ENCODE data around the gene TMEM245.

The TMEM245 gene

GRCh38 chr9:109019420-109019819 is 100.3 kb downstream of the TMEM245 start:
- Histone ChIP-seq H3K9ac (ENCODE audit: low read depth in 1 of 2, low read length in 2 of 2) (no peak overlapping the region), H3K27me3 (ENCODE audit: control insufficient read depth in 2 of 2, insufficient read depth in 2 of 2, low read length in 2 of 2) (no peaks in the 10 kb centered on the region), H3K9me3 (ENCODE audit: control insufficient read depth in 2 of 2, low read length in 2 of 2) (no peaks in the 10 kb centered on the region), H3K36me3 (ENCODE audit: control insufficient read depth in 2 of 2, insufficient read depth in 2 of 2, low read length in 2 of 2) (peaks cover 4 to 6% of the 10 kb centered on the region in 2 donors), H3K4me1 (ENCODE audit: control insufficient read depth in 2 of 2, insufficient read depth in 2 of 2, low read length in 2 of 2) (no peaks in the 10 kb centered on the region), H3K4me3 (ENCODE audit: low read length in 2 of 2) (no peak overlapping the region), H3K27ac (ENCODE audit: low read depth in 2 of 2, low read length in 2 of 2) (no peak overlapping the region)

- no peak overlapping the region for H3K4me3 ChIP-seq (ENCODE audit: low read length in 2 of 2)
- H3K4me1 ChIP-seq (ENCODE audit: control insufficient read depth in 2 of 2, insufficient read depth in 2 of 2, low read length in 2 of 2) = peaks cover under 1 to 2% of the 10 kb centered on the region in 2 donors
- no peak overlapping the region for H3K9ac ChIP-seq (ENCODE audit: low read depth in 1 of 2, low read length in 2 of 2)
- H3K27ac ChIP-seq (ENCODE audit: low read depth in 2 of 2, low read length in 2 of 2) = no peak overlapping the region
- no peaks in the 10 kb centered on the region for H3K27me3 ChIP-seq (ENCODE audit: control insufficient read depth in 2 of 2, insufficient read depth in 2 of 2, low read length in 2 of 2)
- H3K36me3 ChIP-seq (ENCODE audit: control insufficient read depth in 2 of 2, insufficient read depth in 2 of 2, low read length in 2 of 2) = peaks cover 3 to 4% of the 10 kb centered on the region in 2 donors
- no peaks in the 10 kb centered on the region for H3K9me3 ChIP-seq (ENCODE audit: control insufficient read depth in 2 of 2, low read length in 2 of 2)
These were observed 102.3 kb downstream of the TMEM245 start for GRCh38 chr9:109017493-109017892.

GRCh38 chr9:109017061-109017460 is 102.7 kb downstream of the TMEM245 start:
- Histone ChIP-seq H3K27me3 (ENCODE audit: control insufficient read depth in 2 of 2, insufficient read depth in 2 of 2, low read length in 2 of 2) (no peaks in the 10 kb centered on the region), H3K9ac (ENCODE audit: low read depth in 1 of 2, low read length in 2 of 2) (no peak overlapping the region), H3K9me3 (ENCODE audit: control insufficient read depth in 2 of 2, low read length in 2 of 2) (no peaks in the 10 kb centered on the region), H3K27ac (ENCODE audit: low read depth in 2 of 2, low read length in 2 of 2) (no peak overlapping the region), H3K4me3 (ENCODE audit: low read length in 2 of 2) (no peak overlapping the region), H3K4me1 (ENCODE audit: control insufficient read depth in 2 of 2, insufficient read depth in 2 of 2, low read length in 2 of 2) (peaks cover 5 to 6% of the 10 kb centered on the region in 2 donors), H3K36me3 (ENCODE audit: control insufficient read depth in 2 of 2, insufficient read depth in 2 of 2, low read length in 2 of 2) (peaks cover 3 to 4% of the 10 kb centered on the region in 2 donors)

- peaks cover 8 to 11% of the 10 kb centered on the region in 2 donors for H3K4me1 ChIP-seq (ENCODE audit: control insufficient read depth in 2 of 2, insufficient read depth in 2 of 2, low read length in 2 of 2)
- no peaks in the 10 kb centered on the region for H3K27me3 ChIP-seq (ENCODE audit: control insufficient read depth in 2 of 2, insufficient read depth in 2 of 2, low read length in 2 of 2)
- H3K4me3 ChIP-seq (ENCODE audit: low read length in 2 of 2) = no peak overlapping the region
These were observed 103.6 kb downstream of the TMEM245 start for GRCh38 chr9:109016132-109016531.

GRCh38 chr9:109014608-109015280 is 105.0 kb downstream of the TMEM245 start:
- no peaks in the 10 kb centered on the region for H3K36me3 ChIP-seq (ENCODE audit: control insufficient read depth in 2 of 2, insufficient read depth in 2 of 2, low read length in 2 of 2)
- H3K27me3 ChIP-seq (ENCODE audit: control insufficient read depth in 2 of 2, insufficient read depth in 2 of 2, low read length in 2 of 2) = no peaks in the 10 kb centered on the region
- H3K9me3 ChIP-seq (ENCODE audit: control insufficient read depth in 2 of 2, low read length in 2 of 2) = no peaks in the 10 kb centered on the region
- H3K27ac ChIP-seq (ENCODE audit: low read depth in 2 of 2, low read length in 2 of 2) = no peak overlapping the region
- H3K4me3 ChIP-seq (ENCODE audit: low read length in 2 of 2) = no peak overlapping the region
- no peak overlapping the region for H3K9ac ChIP-seq (ENCODE audit: low read depth in 1 of 2, low read length in 2 of 2)
- peaks cover 8 to 11% of the 10 kb centered on the region in 2 donors for H3K4me1 ChIP-seq (ENCODE audit: control insufficient read depth in 2 of 2, insufficient read depth in 2 of 2, low read length in 2 of 2)

More at GRCh38 chr9:109016132-109016531, 103.6 kb downstream of the TMEM245 start:
- no peaks in the 10 kb centered on the region for H3K9me3 ChIP-seq (ENCODE audit: control insufficient read depth in 2 of 2, low read length in 2 of 2)
- no peak overlapping the region for H3K27ac ChIP-seq (ENCODE audit: low read depth in 2 of 2, low read length in 2 of 2)
- H3K36me3 ChIP-seq (ENCODE audit: control insufficient read depth in 2 of 2, insufficient read depth in 2 of 2, low read length in 2 of 2) = peaks cover 3 to 4% of the 10 kb centered on the region in 2 donors
- H3K9ac ChIP-seq (ENCODE audit: low read depth in 1 of 2, low read length in 2 of 2) = no peak overlapping the region

GRCh38 chr9:109013679-109014607 is 105.8 kb downstream of the TMEM245 start:
- Histone ChIP-seq H3K9ac (ENCODE audit: low read depth in 1 of 2, low read length in 2 of 2) (peak overlapping the region in 1 of 2 donors; percentile 50), H3K9me3 (ENCODE audit: control insufficient read depth in 2 of 2, low read length in 2 of 2) (no peaks in the 10 kb centered on the region), H3K27me3 (ENCODE audit: control insufficient read depth in 2 of 2, insufficient read depth in 2 of 2, low read length in 2 of 2) (no peaks in the 10 kb centered on the region), H3K4me3 (ENCODE audit: low read length in 2 of 2) (peak overlapping the region; percentile 55 to 60), H3K27ac (ENCODE audit: low read depth in 2 of 2, low read length in 2 of 2) (peak overlapping the region; percentile 50 to 76), H3K4me1 (ENCODE audit: control insufficient read depth in 2 of 2, insufficient read depth in 2 of 2, low read length in 2 of 2) (peaks cover 8 to 11% of the 10 kb centered on the region in 2 donors), H3K36me3 (ENCODE audit: control insufficient read depth in 2 of 2, insufficient read depth in 2 of 2, low read length in 2 of 2) (no peaks in the 10 kb centered on the region)

- Histone ChIP-seq H3K27me3 (ENCODE audit: control insufficient read depth in 2 of 2, insufficient read depth in 2 of 2, low read length in 2 of 2) (no peaks in the 10 kb centered on the region), H3K4me1 (ENCODE audit: control insufficient read depth in 2 of 2, insufficient read depth in 2 of 2, low read length in 2 of 2) (peaks cover 8 to 11% of the 10 kb centered on the region in 2 donors), H3K9me3 (ENCODE audit: control insufficient read depth in 2 of 2, low read length in 2 of 2) (no peaks in the 10 kb centered on the region), H3K36me3 (ENCODE audit: control insufficient read depth in 2 of 2, insufficient read depth in 2 of 2, low read length in 2 of 2) (no peaks in the 10 kb centered on the region), H3K4me3 (ENCODE audit: low read length in 2 of 2) (peak within 1 kb of the TSS; percentile 79 to 82), H3K27ac (ENCODE audit: low read depth in 2 of 2, low read length in 2 of 2) (peak within 1 kb of the TSS; percentile 69 to 76), H3K9ac (ENCODE audit: low read depth in 1 of 2, low read length in 2 of 2) (peak within 1 kb of the TSS; percentile 54 to 89)
These were observed 106.7 kb downstream of the TMEM245 start, which contains the start of gene CTNNAL1 for GRCh38 chr9:109012876-109013678. CTNNAL1 (minus strand) TSS chr9:109013499; CDS start chr9:109013442, 57 bp downstream.

- Histone ChIP-seq H3K4me3 (ENCODE audit: low read length in 2 of 2) (peak overlapping the region; percentile 79 to 82), H3K9ac (ENCODE audit: low read depth in 1 of 2, low read length in 2 of 2) (peak overlapping the region; percentile 54 to 89), H3K27ac (ENCODE audit: low read depth in 2 of 2, low read length in 2 of 2) (peak overlapping the region; percentile 69 to 73), H3K9me3 (ENCODE audit: control insufficient read depth in 2 of 2, low read length in 2 of 2) (no peaks in the 10 kb centered on the region), H3K36me3 (ENCODE audit: control insufficient read depth in 2 of 2, insufficient read depth in 2 of 2, low read length in 2 of 2) (no peaks in the 10 kb centered on the region), H3K27me3 (ENCODE audit: control insufficient read depth in 2 of 2, insufficient read depth in 2 of 2, low read length in 2 of 2) (no peaks in the 10 kb centered on the region), H3K4me1 (ENCODE audit: control insufficient read depth in 2 of 2, insufficient read depth in 2 of 2, low read length in 2 of 2) (peaks cover 8 to 11% of the 10 kb centered on the region in 2 donors)
These were observed 107.5 kb downstream of the TMEM245 start for GRCh38 chr9:109012009-109012875.

GRCh38 chr9:109011231-109011671 is 108.5 kb downstream of the TMEM245 start:
- Histone ChIP-seq H3K9ac (ENCODE audit: low read depth in 1 of 2, low read length in 2 of 2) (no peak overlapping the region), H3K27ac (ENCODE audit: low read depth in 2 of 2, low read length in 2 of 2) (no peak overlapping the region), H3K36me3 (ENCODE audit: control insufficient read depth in 2 of 2, insufficient read depth in 2 of 2, low read length in 2 of 2) (no peaks in the 10 kb centered on the region), H3K9me3 (ENCODE audit: control insufficient read depth in 2 of 2, low read length in 2 of 2) (no peaks in the 10 kb centered on the region), H3K4me1 (ENCODE audit: control insufficient read depth in 2 of 2, insufficient read depth in 2 of 2, low read length in 2 of 2) (peaks cover 8 to 11% of the 10 kb centered on the region in 2 donors), H3K27me3 (ENCODE audit: control insufficient read depth in 2 of 2, insufficient read depth in 2 of 2, low read length in 2 of 2) (no peaks in the 10 kb centered on the region), H3K4me3 (ENCODE audit: low read length in 2 of 2) (peak overlapping the region in 1 of 2 donors; percentile 82)
